Fibroblast of mammary gland (primary cell): ENCODE measurements around the gene XRN2.
"Not testable (repeated sequence)": the region's sequence is repeated elsewhere in the genome, so short reads cannot be mapped to it uniquely, and the experiment has no call there.

Experiments
- DNase-seq: peaks from one replicate; pipeline ENCODE4 v3.0.0-alpha.2; 2010; ENCODE audit warnings: low read depth
- H3K4me3 ChIP-seq: 2 replicates; pipeline ENCODE4 v1.5.1; 2011; ENCODE audit warnings: low read depth, mild to moderate bottlenecking, low read length, moderate library complexity; ENCODE audit not compliant: control insufficient read depth
- CTCF ChIP-seq: conservative IDR thresholded peaks from 2 replicates; pipeline ENCODE4 v1.5.1; 2011; ENCODE audit warnings: low read depth, low read length, inconsistent platforms; ENCODE audit not compliant: control insufficient read depth, insufficient read depth

The XRN2 gene

GRCh38 chr20:21358737-21359136 is 55.6 kb downstream of the XRN2 start:
- TF ChIP-seq CTCF = no peak
- H3K4me3 ChIP-seq = no peak overlapping the region
- no peak for DNase-seq

GRCh38 chr20:21360705-21361104 is 57.6 kb downstream of the XRN2 start:
- no peak for TF ChIP-seq CTCF
- no peak overlapping the region for H3K4me3 ChIP-seq
- peak; percentile 4 for DNase-seq

- no peak for TF ChIP-seq CTCF
- peak; percentile 10 for DNase-seq
- no peak overlapping the region for H3K4me3 ChIP-seq
These were observed 58.1 kb downstream of the XRN2 start for GRCh38 chr20:21361266-21361665.

- no peak for DNase-seq
- H3K4me3 ChIP-seq = no peak overlapping the region
- TF ChIP-seq CTCF = no peak
These were observed 61.3 kb downstream of the XRN2 start for GRCh38 chr20:21364413-21364812.

GRCh38 chr20:21365771-21366170 is 62.6 kb downstream of the XRN2 start:
- H3K4me3 ChIP-seq = no peak overlapping the region
- TF ChIP-seq CTCF = no peak
- DNase-seq = no peak

GRCh38 chr20:21366273-21366672 is 63.1 kb downstream of the XRN2 start:
- not testable (repeated sequence) for DNase-seq, H3K4me3 ChIP-seq

GRCh38 chr20:21368791-21369190 is 65.7 kb downstream of the XRN2 start:
- no peak for TF ChIP-seq CTCF
- H3K4me3 ChIP-seq = no peak overlapping the region
- DNase-seq = no peak

- no peak for DNase-seq
- H3K4me3 ChIP-seq = no peak overlapping the region
- no peak for TF ChIP-seq CTCF
These were observed 68.1 kb downstream of the XRN2 start for GRCh38 chr20:21371193-21371592.
